HUDEP-2 (cell line): ENCODE data around the gene ATP1A2.
"Not testable (repeated sequence)": the region's sequence is repeated elsewhere in the genome, so short reads cannot be mapped to it uniquely, and the experiment has no call there.

ENCODE experiments used
- DNase-seq, 76 experiments: peaks; one replicate each; lab custom pipeline; 2025; ENCODE audit not compliant: unreplicated experiment in 76 of 76; lab: John Stamatoyannopoulos, UW

ATP1A2 gene

GRCh38 chr1:160122978-160123495 is 7.5 kb downstream of the ATP1A2 start:
- no peak for DNase-seq

GRCh38 chr1:160123726-160124125 is 8.2 kb downstream of the ATP1A2 start:
- DNase-seq, result no peak

GRCh38 chr1:160124705-160125478 is 9.3 kb downstream of the ATP1A2 start:
- DNase-seq, result no peak

- no peak for DNase-seq
Observed at GRCh38 chr1:160125746-160126145, 10.2 kb downstream of the ATP1A2 start.

GRCh38 chr1:160126342-160126741 is 10.8 kb downstream of the ATP1A2 start:
- not testable (repeated sequence) for DNase-seq

- no peak for DNase-seq
Observed at GRCh38 chr1:160127381-160127780, 11.8 kb downstream of the ATP1A2 start.

GRCh38 chr1:160127865-160128523 is 12.4 kb downstream of the ATP1A2 start:
- DNase-seq, result no peak

GRCh38 chr1:160128636-160129035 is 13.1 kb downstream of the ATP1A2 start:
- DNase-seq, result no peak

GRCh38 chr1:160129046-160129445 is 13.5 kb downstream of the ATP1A2 start:
- DNase-seq, result no peak

- DNase-seq, result no peak
Observed at GRCh38 chr1:160129558-160129957, 14.0 kb downstream of the ATP1A2 start.

GRCh38 chr1:160129966-160130365 is 14.4 kb downstream of the ATP1A2 start:
- no peak for DNase-seq

GRCh38 chr1:160130486-160130885 is 14.9 kb downstream of the ATP1A2 start:
- DNase-seq, result no peak

- no peak for DNase-seq
Observed at GRCh38 chr1:160130939-160131338, 15.4 kb downstream of the ATP1A2 start.

- DNase-seq, result no peak
Observed at GRCh38 chr1:160131803-160132565, 16.4 kb downstream of the ATP1A2 start.

- no peak for DNase-seq
Observed at GRCh38 chr1:160133990-160134770, 18.6 kb downstream of the ATP1A2 start.

GRCh38 chr1:160134791-160135572 is 19.4 kb downstream of the ATP1A2 start:
- DNase-seq, result no peak

- DNase-seq, result no peak
Observed at GRCh38 chr1:160136121-160136925, 20.8 kb downstream of the ATP1A2 start.

- no peak for DNase-seq
Observed at GRCh38 chr1:160136926-160137200, 21.3 kb downstream of the ATP1A2 start.

GRCh38 chr1:160137216-160137862 is 21.8 kb downstream of the ATP1A2 start:
- no peak for DNase-seq
